CD1c-positive myeloid dendritic cell (primary cell): ENCODE results near the gene BRWD1.
"Not testable (repeated sequence)": the region's sequence is repeated elsewhere in the genome, so short reads cannot be mapped to it uniquely, and the experiment has no call there.

Experiments
- DNase-seq: peaks from one replicate; pipeline ENCODE4 v3.0.0-alpha.2; 2016; ENCODE audit errors: extremely low spot score

The BRWD1 gene

GRCh38 chr21:39173716-39174680, 139.4 kb downstream of the BRWD1 start:
- DNase-seq: no peak

GRCh38 chr21:39169906-39170305, 143.5 kb downstream of the BRWD1 start:
- DNase-seq: no peak

GRCh38 chr21:39168800-39169199, 144.6 kb downstream of the BRWD1 start:
- no peak for DNase-seq

GRCh38 chr21:39164523-39164922, 148.9 kb downstream of the BRWD1 start:
- DNase-seq: no peak

- DNase-seq: no peak
Observed at GRCh38 chr21:39161064-39161463, 152.4 kb downstream of the BRWD1 start.

GRCh38 chr21:39159342-39160063, 153.9 kb downstream of the BRWD1 start:
- DNase-seq: no peak

- not testable (repeated sequence) for DNase-seq
Observed at GRCh38 chr21:39157241-39157640, 156.2 kb downstream of the BRWD1 start.

- DNase-seq: no peak
Observed at GRCh38 chr21:39156024-39156423, 157.4 kb downstream of the BRWD1 start.

GRCh38 chr21:39155578-39155977, 157.9 kb downstream of the BRWD1 start:
- no peak for DNase-seq

GRCh38 chr21:39153842-39154241, 159.6 kb downstream of the BRWD1 start:
- no peak for DNase-seq

- DNase-seq: no peak
Observed at GRCh38 chr21:39153373-39153772, 160.1 kb downstream of the BRWD1 start.

GRCh38 chr21:39152271-39152670, 161.2 kb downstream of the BRWD1 start:
- DNase-seq: no peak

- peak; percentile 8 for DNase-seq
Observed at GRCh38 chr21:39150877-39151276, 162.6 kb downstream of the BRWD1 start.

GRCh38 chr21:39150316-39150715, 163.1 kb downstream of the BRWD1 start:
- DNase-seq: no peak

GRCh38 chr21:39149882-39150281, 163.6 kb downstream of the BRWD1 start:
- no peak for DNase-seq

GRCh38 chr21:39148975-39149374, 164.5 kb downstream of the BRWD1 start:
- no peak for DNase-seq

GRCh38 chr21:39144191-39144590, 169.2 kb downstream of the BRWD1 start:
- peak; percentile 50 for DNase-seq

- DNase-seq: no peak
Observed at GRCh38 chr21:39142972-39143371, 170.5 kb downstream of the BRWD1 start.

- DNase-seq: no peak
Observed at GRCh38 chr21:39141502-39141901, 171.9 kb downstream of the BRWD1 start.

GRCh38 chr21:39137248-39138178, 175.9 kb downstream of the BRWD1 start:
- no peak for DNase-seq

- no peak for DNase-seq
Observed at GRCh38 chr21:39136711-39137110, 176.7 kb downstream of the BRWD1 start.

GRCh38 chr21:39136138-39136537, 177.3 kb downstream of the BRWD1 start:
- peak; percentile 31 for DNase-seq
